ENCODE measurements around the gene C1QTNF8.
A peak's percentile ranks its signal among the peaks of the same experiment; 100 is the strongest.

The C1QTNF8 gene

GRCh38 chr16:1060416-1061340, 35.4 kb downstream of the C1QTNF8 start:
- no peak for DNase-seq (ENCODE audit: low spot score)

- no peak for DNase-seq (ENCODE audit: low spot score)
Measured at GRCh38 chr16:1059310-1059709, 36.7 kb downstream of the C1QTNF8 start.

DNA sequence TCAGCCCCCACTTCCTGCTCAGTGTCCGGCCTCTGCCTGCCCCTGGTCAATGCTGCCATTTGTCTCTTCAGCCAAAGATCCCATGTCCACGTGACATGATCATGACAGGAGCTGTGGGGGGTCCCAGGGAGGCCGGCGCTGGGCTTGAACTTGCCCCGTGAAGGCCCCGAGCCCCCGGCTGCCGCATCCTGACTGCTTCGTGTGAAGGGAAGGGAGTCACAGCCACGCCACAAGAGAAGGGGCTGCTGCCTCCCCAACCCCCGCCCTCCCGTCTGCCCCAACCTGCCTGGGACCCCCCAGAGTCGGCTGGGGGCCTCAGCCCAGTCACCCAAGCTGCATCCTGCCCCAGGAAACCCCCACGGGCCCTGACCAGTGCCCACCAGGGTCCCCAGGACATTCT, 37.8 kb downstream of the C1QTNF8 start:
- DNase-seq (ENCODE audit: low spot score): no peak

- DNase-seq (ENCODE audit: low spot score): peak; percentile 47
Measured at GRCh38 chr16:1057252-1057932, 38.7 kb downstream of the C1QTNF8 start.

GRCh38 chr16:1056196-1056595, 39.8 kb downstream of the C1QTNF8 start:
- no peak for DNase-seq (ENCODE audit: low spot score)

- DNase-seq (ENCODE audit: low spot score): no peak
Measured at GRCh38 chr16:1055557-1055924, 40.5 kb downstream of the C1QTNF8 start.

- DNase-seq (ENCODE audit: low spot score): no peak
Measured at GRCh38 chr16:1054660-1055556, 41.1 kb downstream of the C1QTNF8 start.

- DNase-seq (ENCODE audit: low spot score): no peak
Measured at GRCh38 chr16:1053700-1054368, 42.2 kb downstream of the C1QTNF8 start.

- no peak for DNase-seq (ENCODE audit: low spot score)
Measured at GRCh38 chr16:1053121-1053521, 42.9 kb downstream of the C1QTNF8 start.

- no peak for DNase-seq (ENCODE audit: low spot score)
Measured at GRCh38 chr16:1052721-1053120, 43.3 kb downstream of the C1QTNF8 start.

GRCh38 chr16:1051446-1051845, 44.6 kb downstream of the C1QTNF8 start:
- DNase-seq (ENCODE audit: low spot score): no peak

GRCh38 chr16:1050921-1051320, 45.1 kb downstream of the C1QTNF8 start:
- no peak for DNase-seq (ENCODE audit: low spot score)

- no peak for DNase-seq (ENCODE audit: low spot score)
Measured at GRCh38 chr16:1050516-1050915, 45.5 kb downstream of the C1QTNF8 start.

- no peak for DNase-seq (ENCODE audit: low spot score)
Measured at GRCh38 chr16:1049976-1050247, 46.1 kb downstream of the C1QTNF8 start.

DNA sequence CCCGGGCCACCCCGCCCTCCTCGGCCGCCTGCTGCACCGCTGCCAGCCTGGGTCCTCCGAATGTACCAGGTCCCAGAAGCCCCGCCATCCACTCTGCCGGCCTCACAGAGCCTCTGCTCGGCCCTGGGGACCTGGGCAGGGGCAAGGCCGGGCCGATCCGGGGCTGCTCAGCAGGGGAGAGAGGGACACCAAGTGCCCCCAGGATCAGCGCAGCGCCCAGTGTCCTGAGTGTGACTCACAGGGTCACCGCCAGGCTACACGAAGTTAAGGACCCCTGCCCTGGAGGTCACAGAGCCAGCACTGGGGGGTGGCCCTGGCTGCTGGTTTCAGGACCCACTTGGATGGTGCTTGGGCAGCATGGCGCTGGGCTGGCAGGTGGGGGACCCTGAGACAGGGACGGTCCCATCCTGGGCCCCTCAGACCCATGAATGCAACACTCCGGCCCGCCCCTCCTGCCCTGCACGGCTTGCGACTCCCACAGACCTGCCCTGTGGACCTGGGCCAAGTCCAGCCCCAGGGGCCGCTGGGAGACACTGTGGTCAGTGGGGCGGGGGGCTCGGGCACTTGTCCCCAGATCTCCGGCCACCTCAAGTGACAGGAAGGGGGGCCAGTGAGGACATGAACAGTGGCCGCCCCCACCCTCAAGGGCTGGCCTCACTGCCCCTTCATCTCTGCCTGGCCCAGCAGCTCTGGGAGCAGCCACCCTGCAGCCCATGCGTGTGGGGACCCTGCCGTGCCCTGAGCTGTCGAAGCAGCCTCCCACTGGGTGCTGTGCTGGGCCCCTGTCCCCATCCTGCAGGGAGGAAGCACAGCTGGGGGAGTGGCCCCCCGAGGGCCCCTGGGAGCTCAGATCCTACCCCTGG, 46.7 kb downstream of the C1QTNF8 start:
- DNase-seq (ENCODE audit: low spot score): no peak

- DNase-seq (ENCODE audit: low spot score): no peak
Measured at GRCh38 chr16:1048442-1049112, 47.5 kb downstream of the C1QTNF8 start.

DNA sequence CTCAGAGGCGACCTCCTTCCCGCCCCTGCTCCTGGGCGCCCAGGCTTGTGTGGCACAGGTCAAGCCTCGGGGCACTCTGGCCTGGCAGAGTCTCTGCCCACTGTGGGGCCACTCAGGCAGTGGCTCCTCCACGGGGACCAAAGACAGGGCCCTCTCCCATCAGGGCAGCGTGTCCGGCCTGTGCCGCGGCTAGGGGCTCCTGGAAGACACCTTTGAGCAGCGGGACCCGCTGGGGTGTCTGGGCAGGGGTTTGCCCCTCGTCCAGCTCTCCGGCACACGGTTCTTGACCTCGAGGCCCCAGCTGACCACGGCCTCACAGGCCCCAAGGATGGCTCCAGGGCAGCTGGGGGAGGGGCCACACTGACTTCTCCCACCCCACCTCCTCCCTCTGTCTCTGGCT, 48.2 kb downstream of the C1QTNF8 start:
- DNase-seq (ENCODE audit: low spot score): no peak

- no peak for DNase-seq (ENCODE audit: low spot score)
Measured at GRCh38 chr16:1047123-1047522, 48.9 kb downstream of the C1QTNF8 start.

GRCh38 chr16:1045993-1046911, 49.8 kb downstream of the C1QTNF8 start:
- DNase-seq (ENCODE audit: low spot score): no peak
